Adipose tissue (tissue), 3 donors: ENCODE results near the gene CEP70. TPM values are rescaled to one million over a fixed set of nuclear protein-coding genes. Genes with fewer than 3 reads are reported as not detected.
"Not testable (repeated sequence)": the region's sequence is repeated elsewhere in the genome, so short reads cannot be mapped to it uniquely, and the experiment has no call there.

Experiments used
- H3K27ac ChIP-seq: one replicate; pipeline ENCODE4 v1.5.1; 2013; ENCODE audit warnings: low read depth, low read length
- WGBS, 3 donors: extraction: QIAGEN DNeasy Blood & Tissue Kit; methylation state at CpG; one replicate each; pipeline ENCODE4 v1.1.7; 2013; 5-methylcytosine and 5-hydroxymethylcytosine counted together
- polyA plus RNA-seq, 3 donors: library from polyadenylated mRNA; stranded (reverse); fragments of 200-250 nt; gene quantifications; one replicate each; pipeline ENCODE4 v1.2.3, GENCODE V29; 2013
- donor health status: healthy with polysubstance abuse.
- donor health status: Bipolar disorder and iron deficiency.
- donor health status: healthy.

The CEP70 gene
- polyA plus RNA-seq, 3 donors, result 4.8 to 12.0 (median 10.7) TPM

- WGBS, 3 donors, result 27 to 92% (median 88%) methylated on average over 5 to 6 of the region's 6 CpGs
- not testable (repeated sequence) for H3K27ac ChIP-seq
Measured at GRCh38 chr3:138597186-138597976, 3.3 kb upstream of the CEP70 start.

- 28 to 40% (median 31%) methylated on average over 6 of the region's 6 CpGs for WGBS, 3 donors
- no peak overlapping the region for H3K27ac ChIP-seq
Measured at GRCh38 chr3:138594935-138595610, 1.0 kb upstream of the CEP70 start.

DNA sequence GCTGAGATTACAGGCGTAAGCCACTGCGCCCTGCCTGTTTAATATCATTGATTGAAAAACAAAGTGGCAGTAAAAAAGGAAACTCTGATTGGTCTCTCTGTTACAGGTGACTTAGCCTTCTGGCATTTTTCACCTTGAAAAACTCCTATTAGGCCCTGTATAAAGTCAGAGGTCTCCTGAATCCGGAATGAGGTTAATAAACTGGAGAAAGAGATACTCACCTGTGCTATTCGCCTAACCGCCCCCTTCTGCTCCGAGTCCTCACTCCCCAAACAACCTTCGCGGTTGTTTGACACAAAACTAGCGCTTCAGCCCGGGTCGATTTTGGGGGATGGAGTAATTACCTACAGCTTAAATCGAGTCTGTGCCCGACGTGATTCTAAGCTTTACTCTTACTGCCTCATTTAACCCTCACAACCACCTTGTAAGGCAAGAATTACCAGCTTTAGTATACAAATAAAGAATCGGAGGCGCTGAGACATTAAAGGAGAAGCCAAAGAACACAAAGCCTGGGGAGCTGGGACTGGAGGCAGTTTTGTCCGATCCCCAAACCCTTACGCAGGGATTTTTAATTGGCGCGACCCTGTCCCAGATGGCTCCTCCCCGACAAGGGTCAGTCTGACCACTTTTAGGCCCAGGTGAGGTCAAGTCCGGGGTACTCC, 441 bp downstream of the CEP70 start:
- 2 to 11% (median 10%) methylated on average over 22 of the region's 22 CpGs for WGBS, 3 donors
- no peak overlapping the region for H3K27ac ChIP-seq

- WGBS, 3 donors, result 34 to 77% (median 69%) methylated on average over 1 of the region's 1 CpG
- H3K27ac ChIP-seq, result no peak overlapping the region
Measured at GRCh38 chr3:138591392-138591791, 2.7 kb downstream of the CEP70 start.

DNA sequence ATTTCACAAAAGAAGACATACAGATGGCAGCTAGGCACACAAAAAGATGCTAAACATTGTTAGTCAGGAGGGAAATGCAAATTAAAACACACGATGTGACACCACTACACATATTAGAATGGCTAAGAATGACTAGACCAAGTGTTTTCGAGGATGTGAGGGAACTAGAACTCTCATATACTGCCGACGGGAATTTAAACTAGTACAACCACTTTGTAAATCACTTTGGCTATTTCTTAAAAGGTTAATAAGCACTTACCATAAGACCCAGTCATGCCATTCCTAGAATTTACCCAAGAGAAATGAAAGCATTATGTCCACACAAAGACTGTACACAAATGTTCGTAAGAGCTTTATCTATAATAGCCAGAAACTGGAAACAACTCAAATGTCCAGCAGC, 5.6 kb downstream of the CEP70 start:
- no peak overlapping the region for H3K27ac ChIP-seq
- WGBS, 3 donors, result 72 to 93% (median 89%) methylated on average over 5 of the region's 5 CpGs

GRCh38 chr3:138587374-138587773, 6.7 kb downstream of the CEP70 start:
- 97 to 100% (median 98%) methylated on average over 1 of the region's 1 CpG for WGBS, 3 donors
- H3K27ac ChIP-seq, result no peak overlapping the region

DNA sequence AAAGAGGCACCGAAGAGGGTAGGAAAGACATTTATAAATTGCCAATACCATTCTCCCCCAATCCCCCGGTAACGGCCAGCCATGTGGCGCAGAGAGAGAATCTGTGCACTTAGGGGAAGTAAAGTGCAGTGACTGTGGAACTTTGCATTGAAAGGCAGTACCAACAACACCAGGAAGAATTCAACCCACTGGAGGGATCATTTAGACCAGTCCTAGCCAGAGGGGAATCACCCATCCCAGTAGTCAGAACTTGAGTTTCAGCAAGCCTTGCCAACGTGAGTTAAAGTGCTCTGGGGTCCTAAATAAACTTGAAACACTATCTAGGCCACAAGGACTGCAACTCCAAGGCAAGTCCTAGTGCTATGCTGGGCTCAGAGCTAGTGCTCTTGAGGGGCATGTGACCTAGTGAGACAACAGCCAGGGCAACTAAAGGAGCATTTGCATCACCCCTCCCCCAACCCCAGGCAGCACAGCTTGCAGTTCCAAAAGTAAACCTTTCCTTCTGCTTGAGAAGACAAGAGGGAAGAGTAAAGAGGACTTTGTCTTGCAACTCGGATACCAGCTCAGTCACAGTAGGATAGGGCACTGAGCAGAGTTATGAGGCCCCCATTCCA, 15.0 kb downstream of the CEP70 start:
- no peak overlapping the region for H3K27ac ChIP-seq
- 88 to 91% (median 89%) methylated on average over 6 of the region's 6 CpGs for WGBS, 3 donors

- 65 to 70% (median 69%) methylated on average over 4 of the region's 4 CpGs for WGBS, 3 donors
- no peak overlapping the region for H3K27ac ChIP-seq
Measured at GRCh38 chr3:138578141-138578540, 15.9 kb downstream of the CEP70 start.

- 96 to 98% (median 98%) methylated on average over 1 of the region's 1 CpG for WGBS, 3 donors
Measured at GRCh38 chr3:138573138-138573537, 20.9 kb downstream of the CEP70 start.

DNA sequence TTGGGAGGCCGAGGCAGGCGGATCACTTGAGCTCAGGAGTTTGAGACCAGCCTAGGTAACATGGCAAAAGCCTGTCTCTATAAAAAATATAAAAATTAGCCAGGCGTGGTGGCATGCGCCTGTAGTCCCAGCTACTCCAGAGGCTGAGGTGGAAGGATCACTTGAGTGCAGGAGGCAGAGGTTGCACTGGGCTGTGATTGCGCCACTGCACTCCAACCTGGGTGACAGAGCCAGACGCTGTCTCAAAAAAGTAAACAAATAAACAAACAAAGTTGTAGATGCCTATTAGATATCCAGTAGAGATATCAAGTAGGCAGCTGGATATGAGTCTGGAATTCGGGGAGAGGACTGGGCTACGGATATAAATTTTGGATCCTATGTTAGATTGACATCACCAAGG, 24.4 kb downstream of the CEP70 start:
- H3K27ac ChIP-seq, result not testable (repeated sequence)
- 93 to 96% (median 94%) methylated on average over 8 of the region's 8 CpGs for WGBS, 3 donors

More at GRCh38 chr3:138573138-138573537, 20.9 kb downstream of the CEP70 start:
- H3K27ac ChIP-seq, result no peak overlapping the region

DNA sequence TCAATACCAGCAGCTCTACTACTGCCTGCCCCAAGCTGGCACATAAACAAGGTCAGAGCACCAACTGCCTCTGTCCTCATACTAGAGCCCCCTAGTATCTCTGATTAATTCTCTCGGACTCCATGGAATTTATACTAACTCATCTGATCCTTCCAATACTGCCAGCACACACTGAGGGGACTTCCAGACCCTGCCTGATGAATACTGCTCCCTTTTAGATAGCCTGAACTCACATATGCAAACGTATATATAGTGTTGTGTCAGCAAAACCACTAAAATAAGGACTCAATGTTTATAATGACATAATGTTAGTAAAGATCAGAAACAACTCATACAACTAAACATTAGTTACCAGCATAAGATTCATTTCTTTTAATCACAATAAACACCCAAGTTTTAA, 25.0 kb downstream of the CEP70 start:
- WGBS, 3 donors, result 68 to 85% (median 83%) methylated on average over 2 of the region's 2 CpGs
- H3K27ac ChIP-seq, result no peak overlapping the region

DNA sequence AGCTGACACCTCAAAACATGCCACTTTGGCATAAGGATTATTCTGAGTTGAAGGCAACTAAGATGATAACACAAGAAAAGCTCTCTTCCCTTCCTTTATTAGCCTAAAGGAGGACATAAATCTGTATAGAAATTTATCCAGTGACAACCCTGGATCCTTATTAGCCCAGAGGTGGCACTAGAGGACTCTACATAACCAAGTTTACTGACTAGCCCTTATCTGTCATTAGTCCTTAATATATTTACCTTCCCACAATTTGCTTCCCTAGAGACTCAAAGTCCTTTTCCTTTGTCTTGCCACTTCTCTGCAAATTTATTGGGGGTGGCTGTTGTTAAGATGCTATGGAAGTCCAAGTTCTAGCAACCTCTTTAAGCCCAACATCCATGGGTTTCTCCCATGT, 26.7 kb downstream of the CEP70 start:
- no peak overlapping the region for H3K27ac ChIP-seq

GRCh38 chr3:138566293-138566692, 27.8 kb downstream of the CEP70 start:
- 50 to 92% (median 82%) methylated on average over 2 of the region's 2 CpGs for WGBS, 3 donors
- H3K27ac ChIP-seq, result not testable (repeated sequence)

DNA sequence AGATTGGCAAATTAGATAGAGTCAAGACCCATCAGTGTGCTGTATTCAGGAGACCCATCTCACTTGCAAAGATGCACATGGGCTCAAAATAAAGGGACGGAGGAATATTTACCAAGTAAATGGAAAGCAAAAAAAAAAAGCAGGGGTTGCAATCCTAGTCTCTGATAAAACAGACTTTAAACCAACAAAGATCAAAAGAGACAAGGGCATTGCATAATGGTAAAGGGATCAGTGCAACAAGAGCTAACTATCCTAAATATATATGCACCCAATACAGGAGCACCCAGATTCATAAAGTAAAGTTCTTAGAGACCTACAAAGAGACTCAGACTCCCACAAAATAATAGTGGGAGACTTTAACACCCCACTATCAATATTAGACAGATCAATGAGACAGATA, 31.2 kb downstream of the CEP70 start:
- WGBS, 3 donors, result 67 to 96% (median 95%) methylated on average over 1 of the region's 1 CpG
- H3K27ac ChIP-seq, result not testable (repeated sequence)

GRCh38 chr3:138560501-138560900, 33.6 kb downstream of the CEP70 start:
- 96 to 98% (median 97%) methylated on average over 6 of the region's 6 CpGs for WGBS, 3 donors
- no peak overlapping the region for H3K27ac ChIP-seq

- WGBS, 3 donors, result 73 to 95% (median 81%) methylated on average over 4 of the region's 4 CpGs
- no peak overlapping the region for H3K27ac ChIP-seq
Measured at GRCh38 chr3:138559134-138559533, 34.9 kb downstream of the CEP70 start.

- WGBS, 3 donors, result 96 to 98% (median 97%) methylated on average over 5 of the region's 5 CpGs
- H3K27ac ChIP-seq, result not testable (repeated sequence)
Measured at GRCh38 chr3:138554775-138555174, 39.3 kb downstream of the CEP70 start.

GRCh38 chr3:138550958-138551357, 43.1 kb downstream of the CEP70 start:
- 94 to 98% (median 97%) methylated on average over 2 of the region's 2 CpGs for WGBS, 3 donors
- not testable (repeated sequence) for H3K27ac ChIP-seq
